Activated naive CD4-positive, alpha-beta T cell treated with anti-CD3 and anti-CD28 coated beads for 36 hours (primary cell): Measurements from ENCODE around the gene QRICH2. TPM values are rescaled to one million over a fixed set of nuclear protein-coding genes. Genes with fewer than 3 reads are reported as not detected.
"Not testable (repeated sequence)": the region's sequence is repeated elsewhere in the genome, so short reads cannot be mapped to it uniquely, and the experiment has no call there.

Experiments
- CTCF ChIA-PET: fragments of 350-600 bp; sonication (Branson Sonifier 250); formaldehyde crosslinking; loops from one replicate; lab custom pipeline; 2021; ENCODE audit warnings: antibody characterized with exemption; lab: Charles Lee
- DNase-seq: peaks from one replicate; pipeline ENCODE4 v3.0.0-alpha.2; 2020
- H3K27ac Mint-ChIP-seq: one replicate; pipeline ENCODE4 v1.8.0; 2021; ENCODE audit warnings: mild to moderate bottlenecking, mixed read lengths
- H3K27me3 Mint-ChIP-seq: one replicate; pipeline ENCODE4 v1.8.0; 2021; ENCODE audit warnings: low read depth, mixed read lengths
- H3K36me3 Mint-ChIP-seq: one replicate; pipeline ENCODE4 v1.8.0; 2021; ENCODE audit warnings: low read depth, mixed read lengths
- H3K4me1 Mint-ChIP-seq: one replicate; pipeline ENCODE4 v1.8.0; 2021; ENCODE audit warnings: low read depth, mixed read lengths
- H3K4me3 Mint-ChIP-seq: one replicate; pipeline ENCODE4 v1.8.0; 2021; ENCODE audit warnings: mild to moderate bottlenecking, moderate library complexity, mixed read lengths
- H3K9me3 Mint-ChIP-seq: one replicate; pipeline ENCODE4 v1.8.0; 2021; ENCODE audit warnings: mixed read lengths
- intact Hi-C: fragments of 100-400 bp; cut with micrococcal nuclease; formaldehyde crosslinking; loops from one replicate; pipeline ENCODE4 v1.15.1; 2023
- total RNA-seq, 2 experiments: library from RNA; stranded (reverse); gene quantifications; one replicate each; pipeline ENCODE4 v1.2.3, GENCODE V29; 2021

QRICH2 gene
- total RNA-seq, 2 experiments from 2014 or later = 0.52 TPM

DNA sequence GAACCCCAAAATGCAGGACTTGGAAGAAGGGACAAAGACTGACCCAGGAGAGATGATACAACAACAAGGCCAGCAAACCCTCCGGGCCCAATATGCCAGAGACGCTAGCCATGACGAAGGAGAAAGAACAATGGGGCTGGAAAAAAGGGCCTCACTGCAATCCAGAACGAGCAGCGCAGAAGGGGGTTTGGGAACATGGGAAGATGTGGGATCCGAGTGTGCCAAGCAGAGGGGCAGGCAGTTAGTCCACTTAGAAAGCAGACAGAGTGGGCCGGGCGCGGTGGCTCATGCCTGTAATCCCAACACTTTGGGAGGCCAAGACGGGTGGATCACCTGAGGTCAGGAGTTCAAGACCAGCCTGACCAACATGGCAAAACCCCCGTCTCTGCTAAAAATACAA lies 38.9 kb upstream of the QRICH2 start:
- H3K4me3 Mint-ChIP-seq, CTCF ChIA-PET, H3K27me3 Mint-ChIP-seq, H3K4me1 Mint-ChIP-seq, H3K9me3 Mint-ChIP-seq, H3K27ac Mint-ChIP-seq, intact Hi-C loops, DNase-seq: not testable (repeated sequence)
- peaks cover 17% of the 10 kb centered on the region for H3K36me3 Mint-ChIP-seq

DNA sequence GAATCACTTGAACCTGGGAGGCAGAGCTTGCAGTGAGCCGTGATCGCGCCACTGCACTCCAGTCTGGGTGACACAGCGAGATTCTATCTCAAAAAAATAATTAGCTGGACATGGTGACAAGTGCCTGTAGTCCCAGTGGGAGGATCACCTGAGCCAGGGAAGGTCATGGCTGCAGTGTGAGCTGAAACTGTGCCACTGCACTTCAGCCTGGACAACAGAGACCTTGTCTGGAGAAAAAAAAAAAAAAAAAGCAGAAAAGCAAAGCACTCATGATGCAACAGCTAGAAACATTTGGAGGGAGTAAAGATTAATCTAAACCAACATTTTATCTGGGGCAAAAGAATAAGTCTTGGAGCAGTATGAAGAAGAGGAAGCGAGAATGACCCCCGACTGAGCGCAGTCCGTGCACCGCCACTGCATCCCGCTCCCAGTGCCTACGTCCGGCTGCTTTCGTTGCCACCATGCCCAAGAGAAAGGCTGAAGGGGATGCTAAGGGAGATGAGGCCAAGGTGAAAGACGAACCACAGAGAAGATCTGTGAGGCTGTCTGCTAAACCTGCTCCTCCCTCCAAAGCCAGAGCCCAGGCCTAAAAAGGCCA lies 37.4 kb upstream of the QRICH2 start:
- Mint-ChIP-seq H3K36me3 (peaks cover 20% of the 10 kb centered on the region), H3K27me3 (no peaks in the 10 kb centered on the region), H3K4me1 (no peaks in the 10 kb centered on the region), H3K27ac (no peak overlapping the region), H3K9me3 (no peaks in the 10 kb centered on the region), H3K4me3 (no peak overlapping the region)
- CTCF ChIA-PET = interaction anchor here (0.6 kb wide), 1 partner anchor 1673 kb away, joined by 3 read pairs; no protein-coding TSS in a partner anchor
- no peak for DNase-seq
- intact Hi-C loops = no loop called here

DNA sequence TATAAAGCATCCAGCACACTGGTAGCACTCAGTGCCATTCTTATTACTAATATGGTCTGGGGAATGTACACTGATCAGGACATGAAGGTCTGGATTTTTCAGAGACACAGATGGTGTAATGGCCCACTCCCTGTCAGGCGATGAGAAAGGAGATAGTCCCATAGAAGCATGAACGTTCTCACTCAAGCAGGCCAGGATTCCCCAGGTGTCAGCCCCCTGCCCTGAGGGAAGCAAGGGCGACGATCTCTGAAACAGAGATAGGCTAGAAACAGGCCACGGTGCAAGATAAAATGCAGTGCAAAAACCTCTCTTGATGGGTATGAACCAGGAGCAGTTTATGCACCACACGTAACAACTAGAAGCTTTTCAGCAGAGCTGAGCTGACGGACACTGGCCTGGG lies 35.0 kb upstream of the QRICH2 start:
- Mint-ChIP-seq H3K4me3 (no peak overlapping the region), H3K27me3 (no peaks in the 10 kb centered on the region), H3K27ac (no peak overlapping the region), H3K9me3 (no peaks in the 10 kb centered on the region), H3K36me3 (peaks cover 20% of the 10 kb centered on the region), H3K4me1 (no peaks in the 10 kb centered on the region)
- no peak for DNase-seq
- CTCF ChIA-PET = interaction anchor here (1.1 kb wide), 1 partner anchor 55 kb away, joined by 3 read pairs; no protein-coding TSS in a partner anchor
- intact Hi-C loops = no loop called here

DNA sequence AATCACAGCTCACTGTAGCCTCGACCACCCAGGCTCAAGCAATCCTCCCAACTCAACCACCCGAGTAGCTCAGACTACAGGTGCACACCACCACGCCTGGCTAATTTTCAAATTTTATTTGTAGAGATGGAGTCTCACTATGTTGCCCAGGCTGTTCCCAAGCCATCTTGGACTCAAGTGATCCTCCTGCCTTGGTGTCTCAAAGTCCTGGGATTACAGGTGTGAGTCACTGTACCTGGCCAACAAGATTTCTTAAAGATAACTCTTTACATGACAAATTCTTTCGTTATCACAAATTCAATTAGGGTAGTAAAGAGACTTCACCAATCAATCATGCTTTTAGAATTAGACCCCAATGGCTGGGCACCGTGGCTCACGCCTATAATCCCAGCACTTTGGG lies 33.2 kb upstream of the QRICH2 start:
- H3K4me3 Mint-ChIP-seq = no peak overlapping the region
- CTCF ChIA-PET = no interaction called here

DNA sequence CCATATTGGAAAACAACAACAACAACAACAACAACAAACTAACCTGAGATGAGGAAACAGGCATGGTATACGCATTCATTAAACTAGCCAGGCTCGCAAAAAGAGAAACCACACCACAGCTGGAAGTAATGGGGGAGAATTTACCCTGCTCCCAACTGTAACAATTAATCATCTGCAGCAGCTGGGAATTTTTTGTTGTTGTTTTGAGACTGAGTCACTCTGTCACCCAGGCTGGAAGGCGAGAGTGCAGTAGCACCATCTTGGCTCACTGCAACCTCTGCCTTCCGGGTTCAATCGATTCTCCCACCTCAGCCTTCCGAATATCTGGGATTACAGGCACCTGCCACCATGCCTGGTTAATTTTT lies 29.3 kb upstream of the QRICH2 start:
- intact Hi-C loops = no loop called here
- Mint-ChIP-seq H3K9me3 (no peaks in the 10 kb centered on the region), H3K4me1 (peaks cover 3% of the 10 kb centered on the region), H3K4me3 (no peak overlapping the region), H3K36me3 (peaks cover 4% of the 10 kb centered on the region), H3K27me3 (no peaks in the 10 kb centered on the region), H3K27ac (no peak overlapping the region)
- no peak for DNase-seq
- CTCF ChIA-PET = interaction anchor here (0.7 to 1.3 kb wide), 3 partner anchors 48 to 61 kb away, joined by 3 to 4 read pairs (median 3); no protein-coding TSS in a partner anchor

More for the DNA sequence above, 33.2 kb upstream of the QRICH2 start:
- H3K36me3 Mint-ChIP-seq = peaks cover 10% of the 10 kb centered on the region
- intact Hi-C loops = no loop called here
- peaks cover 3% of the 10 kb centered on the region for H3K4me1 Mint-ChIP-seq
- no peak for DNase-seq
- no peaks in the 10 kb centered on the region for H3K9me3 Mint-ChIP-seq
- no peaks in the 10 kb centered on the region for H3K27me3 Mint-ChIP-seq
- no peak overlapping the region for H3K27ac Mint-ChIP-seq

DNA sequence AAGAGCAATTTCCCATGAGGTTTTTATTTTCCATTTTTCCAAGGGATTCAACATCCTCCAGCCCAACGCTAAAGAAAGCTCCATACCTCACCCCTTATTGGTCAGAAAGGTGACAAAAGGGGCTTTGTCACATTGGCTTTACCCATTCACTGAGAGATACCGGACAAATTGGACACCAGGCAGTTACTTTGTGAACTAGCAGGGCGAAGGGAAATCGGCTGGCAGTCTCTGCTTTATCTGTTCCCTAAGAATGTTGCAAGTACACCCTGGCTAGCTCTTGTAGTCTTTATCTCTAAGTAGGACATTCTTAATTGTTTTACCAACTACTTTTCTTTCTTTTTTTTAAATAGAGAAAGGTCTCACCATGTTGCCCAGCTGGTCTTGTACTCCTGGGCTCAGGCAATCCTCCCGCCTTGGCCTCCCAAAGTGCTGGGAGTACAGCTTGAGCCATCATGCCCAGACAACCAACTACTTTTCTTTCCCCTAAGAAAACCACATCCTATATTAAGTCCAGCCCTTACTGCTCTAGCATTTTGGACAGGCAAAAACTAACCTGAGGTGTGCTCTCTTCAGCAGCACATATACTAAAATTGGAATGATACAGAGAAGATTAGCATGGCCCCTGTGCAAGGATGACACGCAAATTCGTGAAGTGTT lies 28.8 kb upstream of the QRICH2 start:
- no peak overlapping the region for H3K27ac Mint-ChIP-seq
- DNase-seq = no peak
- no peak overlapping the region for H3K4me3 Mint-ChIP-seq
- peaks cover 2% of the 10 kb centered on the region for H3K36me3 Mint-ChIP-seq
- intact Hi-C loops = no loop called here
- H3K4me1 Mint-ChIP-seq = peaks cover 3% of the 10 kb centered on the region
- H3K27me3 Mint-ChIP-seq = no peaks in the 10 kb centered on the region
- H3K9me3 Mint-ChIP-seq = no peaks in the 10 kb centered on the region
- CTCF ChIA-PET = interaction anchor here (0.5 to 1.3 kb wide), 4 partner anchors 49 to 202 kb away, joined by 3 read pairs; no protein-coding TSS in a partner anchor

DNA sequence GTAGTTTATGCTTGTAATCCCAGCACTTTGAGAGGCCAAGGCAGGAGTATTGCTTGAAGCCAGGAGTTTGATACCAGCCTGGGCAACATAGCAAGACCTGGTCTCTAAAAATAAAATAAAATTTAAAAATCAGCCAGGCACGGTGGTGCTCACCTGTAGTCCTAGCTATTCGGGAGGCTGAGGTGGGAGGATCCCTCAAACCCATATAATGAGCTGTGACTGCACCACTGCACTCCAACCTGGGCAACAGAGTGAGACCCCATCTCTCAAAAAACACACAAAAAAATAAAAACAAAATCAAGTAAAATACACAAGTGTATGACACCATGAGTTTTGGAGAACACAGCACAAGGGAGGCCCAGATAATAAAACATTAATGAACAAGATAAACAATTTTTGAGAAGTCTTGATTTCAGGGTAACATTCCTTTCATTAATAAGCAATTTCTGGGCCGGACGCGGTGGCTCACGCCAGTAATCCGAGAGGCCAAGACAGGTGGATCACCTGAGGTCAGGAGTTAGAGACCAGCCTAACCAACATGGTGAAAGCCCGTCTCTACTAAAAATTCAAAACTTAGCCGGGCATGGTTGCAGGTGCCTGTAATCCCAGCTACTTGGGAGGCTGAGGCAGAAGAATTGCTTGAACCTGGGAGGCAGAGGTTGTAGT lies 27.8 kb upstream of the QRICH2 start:
- intact Hi-C loops = no loop called here
- Mint-ChIP-seq H3K36me3 (peaks cover under 1% of the 10 kb centered on the region), H3K4me1 (peaks cover 3% of the 10 kb centered on the region), H3K9me3 (no peaks in the 10 kb centered on the region), H3K27ac (no peak overlapping the region), H3K4me3 (no peak overlapping the region), H3K27me3 (no peaks in the 10 kb centered on the region)
- CTCF ChIA-PET = interaction anchor here (1.0 kb wide), 1 partner anchor 63 kb away, joined by 3 read pairs; no protein-coding TSS in a partner anchor
- DNase-seq = no peak

DNA sequence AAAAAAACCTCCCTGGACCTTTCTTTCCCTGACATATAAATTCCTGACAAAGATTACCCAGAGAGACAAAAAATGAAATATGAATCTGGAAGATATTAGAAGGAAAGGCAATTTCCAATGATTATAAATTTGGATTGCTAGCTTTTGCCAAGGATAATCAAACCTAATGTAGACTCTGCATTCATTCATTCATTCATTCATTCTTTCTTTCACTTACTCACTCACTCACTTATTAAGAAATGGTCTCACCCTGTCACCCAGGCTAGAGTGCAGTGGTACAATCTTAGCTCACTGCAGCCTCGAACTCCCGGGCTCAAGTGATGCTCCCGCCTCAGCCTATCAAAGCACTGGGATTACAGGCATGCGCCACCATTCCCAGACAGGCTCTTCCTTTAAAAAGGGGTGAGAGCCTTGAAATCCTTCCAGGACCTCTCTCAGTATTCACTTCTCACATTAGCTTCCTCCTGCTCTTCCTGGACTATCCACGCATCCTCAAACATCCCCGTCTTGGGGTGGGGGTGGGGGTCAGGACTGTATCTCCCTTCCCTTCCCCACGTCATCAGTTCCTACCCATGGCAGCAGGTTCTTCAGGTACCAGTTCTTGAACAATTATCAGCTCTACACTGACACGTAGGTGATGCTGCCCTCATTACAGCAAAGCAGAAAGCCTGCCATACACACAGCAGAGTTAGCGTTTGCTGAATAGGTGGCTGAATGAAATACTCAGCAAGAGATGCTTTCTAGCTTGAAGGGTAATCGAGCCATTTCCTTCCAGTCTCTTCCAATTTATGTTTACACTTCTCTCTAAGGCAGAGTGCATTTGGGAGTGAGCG lies 25.8 kb upstream of the QRICH2 start:
- H3K27ac Mint-ChIP-seq = no peak overlapping the region
- CTCF ChIA-PET = interaction anchor here (0.7 kb wide), 1 partner anchor 46 kb away, joined by 3 read pairs; no protein-coding TSS in a partner anchor
- H3K4me1 Mint-ChIP-seq = peaks cover 3% of the 10 kb centered on the region
- no peaks in the 10 kb centered on the region for H3K27me3 Mint-ChIP-seq
- no peaks in the 10 kb centered on the region for H3K9me3 Mint-ChIP-seq
- no peak overlapping the region for H3K4me3 Mint-ChIP-seq
- no peaks in the 10 kb centered on the region for H3K36me3 Mint-ChIP-seq
- no peak for DNase-seq
- intact Hi-C loops = no loop called here

DNA sequence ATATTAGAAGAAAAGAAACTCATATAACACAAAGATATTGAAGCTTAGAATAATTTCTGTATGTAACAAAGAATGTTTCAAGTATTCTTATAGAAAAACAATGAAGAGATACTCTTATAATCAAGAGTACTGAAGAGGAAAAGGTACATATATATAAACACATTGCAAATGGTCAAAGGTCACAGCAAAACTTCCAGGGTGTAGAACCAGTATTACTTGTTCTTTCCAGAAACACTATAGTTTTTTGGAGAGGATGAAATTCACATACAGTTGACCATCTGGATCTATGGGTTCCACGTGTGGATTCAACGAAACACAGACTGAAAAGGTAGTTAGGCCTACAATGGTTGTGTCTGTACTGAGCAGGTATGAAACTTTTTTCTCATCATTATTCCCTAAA lies 23.0 kb upstream of the QRICH2 start:
- peaks cover 5% of the 10 kb centered on the region for H3K36me3 Mint-ChIP-seq
- CTCF ChIA-PET = interaction anchor here (3.7 kb wide), 1 partner anchor 67 kb away, joined by 19 read pairs; no protein-coding TSS in a partner anchor
- no peaks in the 10 kb centered on the region for H3K9me3 Mint-ChIP-seq
- H3K4me3 Mint-ChIP-seq = no peak overlapping the region
- H3K4me1 Mint-ChIP-seq = no peaks in the 10 kb centered on the region
- no peaks in the 10 kb centered on the region for H3K27me3 Mint-ChIP-seq
- intact Hi-C loops = no loop called here
- H3K27ac Mint-ChIP-seq = no peak overlapping the region
- DNase-seq = no peak

DNA sequence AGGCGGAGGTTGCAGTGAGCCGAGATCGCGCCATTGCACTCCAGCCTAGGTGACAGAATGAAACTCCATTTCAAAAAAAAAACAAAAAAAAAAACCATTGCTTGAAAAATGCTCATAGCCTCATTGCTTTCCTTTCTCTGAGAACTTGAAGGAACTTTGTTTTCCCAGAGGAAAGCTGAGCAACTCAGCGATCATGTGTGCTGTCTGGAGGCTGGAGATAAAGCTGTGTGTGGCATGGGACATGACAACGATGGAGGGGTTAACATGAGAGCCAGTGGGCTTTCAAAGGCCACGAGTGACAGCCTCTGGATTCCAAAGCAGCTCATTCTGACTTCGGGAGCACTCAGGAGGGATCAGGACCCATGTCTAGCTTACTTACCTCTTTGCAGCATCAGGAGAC lies 21.6 kb upstream of the QRICH2 start:
- no peaks in the 10 kb centered on the region for H3K4me1 Mint-ChIP-seq
- H3K4me3 Mint-ChIP-seq = no peak overlapping the region
- no peak for DNase-seq
- peaks cover 5% of the 10 kb centered on the region for H3K36me3 Mint-ChIP-seq
- intact Hi-C loops = no loop called here
- CTCF ChIA-PET = interaction anchor here (0.6 to 3.7 kb wide), 2 partner anchors 68 to 81 kb away, joined by 4 to 19 read pairs; no protein-coding TSS in a partner anchor
- H3K27me3 Mint-ChIP-seq = no peaks in the 10 kb centered on the region
- H3K27ac Mint-ChIP-seq = no peak overlapping the region
- H3K9me3 Mint-ChIP-seq = no peaks in the 10 kb centered on the region

DNA sequence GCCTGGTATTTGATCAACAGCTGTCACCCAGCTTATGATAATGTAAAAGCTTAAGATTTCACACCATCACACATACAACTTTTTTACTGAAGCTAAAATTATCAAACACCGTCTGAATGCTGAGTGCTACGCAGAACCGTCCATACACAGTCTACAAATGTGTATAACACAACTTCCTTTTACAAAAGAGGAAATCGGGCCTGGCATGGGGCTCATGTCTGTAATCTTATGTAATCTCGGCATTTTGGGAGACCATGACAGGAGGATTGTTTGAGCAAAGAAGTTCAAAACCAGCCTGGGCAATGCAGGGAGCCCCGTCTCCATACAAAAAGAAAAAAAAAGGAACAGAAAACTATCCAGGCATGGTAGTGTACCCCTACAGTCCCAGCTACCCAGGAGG lies 19.6 kb upstream of the QRICH2 start:
- Mint-ChIP-seq H3K27me3 (no peaks in the 10 kb centered on the region), H3K9me3 (no peaks in the 10 kb centered on the region)
- CTCF ChIA-PET = no interaction called here

DNA sequence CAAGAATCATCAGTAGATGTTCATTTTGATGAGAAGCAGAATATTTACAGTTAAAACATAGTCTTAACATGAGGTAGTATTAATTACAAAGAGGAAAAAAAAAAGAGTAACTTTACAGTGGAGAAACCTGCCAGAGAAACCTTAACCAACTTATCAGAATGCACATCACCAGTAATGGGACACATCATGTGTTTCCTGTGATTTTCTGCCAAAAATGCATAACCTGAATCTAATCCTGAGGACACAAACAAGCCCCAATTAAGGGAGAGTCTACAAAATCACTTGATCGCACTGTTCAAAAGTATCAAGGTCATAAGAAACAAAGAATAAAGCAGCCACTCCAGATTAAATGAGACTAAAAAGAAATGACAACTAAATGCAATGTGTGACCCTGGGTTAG lies 18.2 kb upstream of the QRICH2 start:
- CTCF ChIA-PET = interaction anchor here (0.8 to 1.0 kb wide), 2 partner anchors 223 to 576 kb away, joined by 3 to 4 read pairs; no protein-coding TSS in a partner anchor
- H3K4me1 Mint-ChIP-seq = no peaks in the 10 kb centered on the region
- H3K9me3 Mint-ChIP-seq = no peaks in the 10 kb centered on the region
- peaks cover 6% of the 10 kb centered on the region for H3K36me3 Mint-ChIP-seq
- no peak overlapping the region for H3K27ac Mint-ChIP-seq
- no peaks in the 10 kb centered on the region for H3K27me3 Mint-ChIP-seq
- no peak for DNase-seq
- no peak overlapping the region for H3K4me3 Mint-ChIP-seq
- intact Hi-C loops = no loop called here

More for the DNA sequence above, 19.6 kb upstream of the QRICH2 start:
- intact Hi-C loops = no loop called here
- Mint-ChIP-seq H3K27ac (no peak overlapping the region), H3K4me3 (no peak overlapping the region), H3K36me3 (peaks cover 6% of the 10 kb centered on the region), H3K4me1 (no peaks in the 10 kb centered on the region)
- DNase-seq = no peak
